H1 (cell line): Measurements from ENCODE around the gene KCNJ4. TPM values are rescaled to one million over a fixed set of nuclear protein-coding genes. Genes with fewer than 3 reads are reported as not detected.

Experiments
- CTCF ChIA-PET: fragments of 300-600 bp; sonication (Branson Sonifier 250); formaldehyde crosslinking; loops from one replicate; lab custom pipeline; 2021; ENCODE audit not compliant: partially characterized antibody; lab: Charles Lee
- POLR2A ChIA-PET: fragments of 300-600 bp; sonication (Branson Sonifier 250); formaldehyde crosslinking; loops from one replicate; lab custom pipeline; 2021; ENCODE audit warnings: inconsistent platforms; ENCODE audit not compliant: partially characterized antibody; lab: Charles Lee
- DNase-seq, 2 experiments: peaks; one replicate each; pipeline versions ENCODE4 v3.0.0 to v3.0.0-alpha.2; 2010 to 2022; ENCODE audit warnings: low spot score in 2 of 2, low read depth in 1 of 2, mixed read lengths in 1 of 2
- FAIRE-seq: peaks from 2 replicates; lab custom pipeline; 2011; peaks lifted over from hg19 to GRCh38; lab: Jason Lieb, UNC
- H2AFZ ChIP-seq: 2 replicates; pipeline ENCODE4 v1.8.1; 2012; ENCODE audit warnings: low read length, inconsistent platforms
- H2AK5ac ChIP-seq: 2 replicates; pipeline ENCODE4 v1.6.1; 2013; ENCODE audit warnings: low read depth, low read length
- H2BK120ac ChIP-seq: replicated peaks from 2 replicates; pipeline ENCODE3; 2013; ENCODE audit warnings: low read depth, low read length, inconsistent platforms
- H2BK12ac ChIP-seq: 2 replicates; pipeline ENCODE4 v1.6.1; 2013; ENCODE audit warnings: low read depth, low read length
- H2BK15ac ChIP-seq: 2 replicates; pipeline ENCODE4 v1.6.1; 2013; ENCODE audit warnings: low read length
- H2BK20ac ChIP-seq: 2 replicates; pipeline ENCODE4 v1.6.1; 2013; ENCODE audit warnings: low read length
- H2BK5ac ChIP-seq: 2 replicates; pipeline ENCODE4 v1.6.1; 2013; ENCODE audit warnings: low read depth, low read length
- H3K14ac ChIP-seq: 2 replicates; pipeline ENCODE4 v1.6.1; 2013; ENCODE audit warnings: inconsistent platforms; ENCODE audit not compliant: insufficient read length
- H3K18ac ChIP-seq: 2 replicates; pipeline ENCODE4 v1.6.1; 2013; ENCODE audit warnings: low read length; ENCODE audit errors: extremely low read depth
- H3K23ac ChIP-seq: 2 replicates; pipeline ENCODE4 v1.6.1; 2013; ENCODE audit warnings: inconsistent platforms; ENCODE audit not compliant: insufficient read length
- H3K23me2 ChIP-seq: 2 replicates; pipeline ENCODE4 v1.6.1; 2013; ENCODE audit warnings: low read depth, low read length
- H3K27ac ChIP-seq: 2 replicates; pipeline ENCODE4 v1.6.1; 2011; ENCODE audit warnings: low read depth, low read length, inconsistent platforms
- H3K27me3 ChIP-seq, 4 experiments: replicated peaks in 1 of 4; 1 replicate in 1 of 4; 2 replicates in 3 of 4; pipeline versions ENCODE4 v1.6.1 to v1.8.1; 2011 to 2013; ENCODE audit warnings: low read length in 3 of 4, mild to moderate bottlenecking in 3 of 4, inconsistent platforms in 2 of 4, mixed read lengths in 2 of 4, moderate library complexity in 1 of 4; ENCODE audit not compliant: control insufficient read depth in 3 of 4, insufficient read depth in 3 of 4; ENCODE audit errors: extremely low read depth in 1 of 4
- H3K36me3 ChIP-seq, 4 experiments: 2 replicates each; pipeline versions ENCODE4 v1.6.1 to v1.8.1; 2011 to 2013; ENCODE audit warnings: mild to moderate bottlenecking in 4 of 4, low read length in 3 of 4, moderate library complexity in 2 of 4, control low read depth in 1 of 4, inconsistent platforms in 1 of 4; ENCODE audit not compliant: insufficient read depth in 4 of 4, control insufficient read depth in 2 of 4
- H3K4ac ChIP-seq: replicated peaks from 2 replicates; pipeline ENCODE3; 2013; ENCODE audit warnings: low read length, low read depth, mixed read lengths, inconsistent platforms; ENCODE audit not compliant: insufficient read length
- H3K4me1 ChIP-seq, 4 experiments: replicated peaks in 1 of 4; 1 replicate in 1 of 4; 2 replicates in 3 of 4; pipeline versions ENCODE4 v1.6.1 to v1.8.1; 2011 to 2013; ENCODE audit warnings: low read length in 3 of 4, inconsistent platforms in 2 of 4, mixed read lengths in 1 of 4; ENCODE audit not compliant: insufficient read depth in 4 of 4, control insufficient read depth in 3 of 4
- H3K4me2 ChIP-seq, 2 experiments: 2 replicates each; pipeline versions ENCODE4 v1.6.1 to v1.8.1; 2011 to 2013; ENCODE audit warnings: low read depth in 2 of 2, low read length in 2 of 2, control low read depth in 1 of 2, inconsistent platforms in 1 of 2, mild to moderate bottlenecking in 1 of 2; ENCODE audit not compliant: insufficient read depth in 1 of 2
- H3K4me3 ChIP-seq, 4 experiments: fragments of 200-600, 300-600 bp in 1 of 4; sonication (generic), shearing (Covaris generic), sonication (Bioruptor Twin) in 1 of 4; 2 replicates each; pipeline versions ENCODE4 v1.5.1 to v1.8.1; 2011 to 2016; ENCODE audit warnings: low read length in 4 of 4, low read depth in 3 of 4, control low read depth in 2 of 4, inconsistent platforms in 2 of 4, mild to moderate bottlenecking in 2 of 4, mixed read lengths in 1 of 4, moderate library complexity in 1 of 4; ENCODE audit not compliant: insufficient read depth in 2 of 4; ENCODE audit errors: extremely low read depth in 1 of 4
- H3K56ac ChIP-seq: replicated peaks from 2 replicates; pipeline ENCODE3; 2013; ENCODE audit warnings: low read depth, mild to moderate bottlenecking, mixed read lengths, low read length, inconsistent platforms; ENCODE audit not compliant: insufficient read length
- H3K79me1 ChIP-seq: 2 replicates; pipeline ENCODE4 v1.6.1; 2013; ENCODE audit warnings: low read depth, low read length, control low read depth
- H3K79me2 ChIP-seq, 2 experiments: 2 replicates each; pipeline versions ENCODE4 v1.6.1 to v1.8.1; 2012 to 2013; ENCODE audit warnings: low read length in 2 of 2, mild to moderate bottlenecking in 2 of 2, inconsistent platforms in 1 of 2; ENCODE audit not compliant: insufficient read depth in 2 of 2, control insufficient read depth in 1 of 2
- H3K9ac ChIP-seq, 4 experiments: replicated peaks in 1 of 4; 1 replicate in 1 of 4; 2 replicates in 3 of 4; pipeline versions ENCODE4 v1.6.1 to v1.8.1; 2011 to 2013; ENCODE audit warnings: low read depth in 3 of 4, low read length in 3 of 4, control low read depth in 2 of 4, mild to moderate bottlenecking in 2 of 4, moderate library complexity in 2 of 4, inconsistent platforms in 1 of 4; ENCODE audit errors: extremely low read depth in 1 of 4
- H3K9me3 ChIP-seq, 2 experiments: 2 replicates each; pipeline versions ENCODE4 v1.6.1 to v1.8.1; 2012 to 2013; ENCODE audit warnings: mild to moderate bottlenecking in 2 of 2, moderate library complexity in 2 of 2, control low read depth in 1 of 2, inconsistent platforms in 1 of 2, low read depth in 1 of 2, low read length in 1 of 2, mixed read lengths in 1 of 2; ENCODE audit not compliant: insufficient read depth in 2 of 2
- H4K20me1 ChIP-seq, 2 experiments: replicated peaks in 1 of 2; 2 replicates each; pipeline versions ENCODE3 to v1.8.1; 2011 to 2013; ENCODE audit warnings: inconsistent platforms in 2 of 2, low read length in 2 of 2, mild to moderate bottlenecking in 1 of 2; ENCODE audit not compliant: insufficient read depth in 2 of 2, control insufficient read depth in 1 of 2
- H4K5ac ChIP-seq: 2 replicates; pipeline ENCODE4 v1.6.1; 2013; ENCODE audit warnings: low read length, low read depth, mixed read lengths, inconsistent platforms; ENCODE audit not compliant: insufficient read length
- H4K8ac ChIP-seq: 2 replicates; pipeline ENCODE4 v1.8.0; 2013; ENCODE audit warnings: mild to moderate bottlenecking, moderate library complexity, low read length, inconsistent platforms; ENCODE audit not compliant: insufficient read depth; ENCODE audit errors: extremely low read depth
- H4K91ac ChIP-seq: replicated peaks from 2 replicates; pipeline ENCODE3; 2013; ENCODE audit warnings: low read length, mixed read lengths, inconsistent platforms; ENCODE audit not compliant: insufficient read length
- BCL11A ChIP-seq, 2 experiments: IDR thresholded peaks; one replicate each; pipeline ENCODE4 v1.6.1; 2011; ENCODE audit warnings: low read depth in 2 of 2, low read length in 2 of 2, mild to moderate bottlenecking in 2 of 2
- CBX8 ChIP-seq: fragments of 300-800, 300-1000 bp; sonication (generic); IDR thresholded peaks from 2 replicates; pipeline ENCODE4 v1.7.1; 2016; ENCODE audit warnings: low read depth, low read length, borderline replicate concordance
- EGR1 ChIP-seq: IDR thresholded peaks from 2 replicates; pipeline ENCODE4 v1.6.1; 2011; ENCODE audit warnings: low read depth, low read length, borderline replicate concordance
- KDM4A ChIP-seq: IDR thresholded peaks from one replicate; pipeline ENCODE4 v1.7.1; 2012; ENCODE audit warnings: low read depth, mild to moderate bottlenecking, moderate library complexity, low read length, inconsistent platforms; ENCODE audit not compliant: severe bottlenecking
- MAFK ChIP-seq: IDR thresholded peaks from 2 replicates; pipeline ENCODE4 v1.6.1; 2012; ENCODE audit warnings: low read depth, mild to moderate bottlenecking, improper control_type of control experiment, low read length
- POLR2A ChIP-seq, 2 experiments: IDR thresholded peaks; 1 replicate in 1 of 2; 2 replicates in 1 of 2; pipeline ENCODE4 v1.6.1; 2011; ENCODE audit warnings: low read depth in 2 of 2, low read length in 2 of 2, mild to moderate bottlenecking in 2 of 2; ENCODE audit errors: control extremely low read depth in 1 of 2
- RBBP5 ChIP-seq: IDR thresholded peaks from 2 replicates; pipeline ENCODE4 v1.7.1; 2012; ENCODE audit warnings: low read depth, mild to moderate bottlenecking, inconsistent platforms, low read length, moderate library complexity, borderline replicate concordance
- RNF2 ChIP-seq: fragments of 200-900, 300-1000 bp; sonication (generic); IDR thresholded peaks from 2 replicates; pipeline ENCODE4 v1.7.1; 2016; ENCODE audit warnings: borderline replicate concordance, low read depth, mild to moderate bottlenecking, antibody characterized with exemption, low read length; ENCODE audit not compliant: poor library complexity, severe bottlenecking; ENCODE audit errors: missing control alignments
- SP1 ChIP-seq: IDR thresholded peaks from 2 replicates; pipeline ENCODE4 v1.6.1; 2011; ENCODE audit warnings: low read depth, low read length
- YY1 ChIP-seq: IDR thresholded peaks from 2 replicates; pipeline ENCODE4 v1.6.1; 2011; ENCODE audit warnings: low read depth, mild to moderate bottlenecking, low read length
- ZNF274 ChIP-seq: IDR thresholded peaks from 2 replicates; pipeline ENCODE4 v1.7.0; 2012; ENCODE audit warnings: low read length, borderline replicate concordance; ENCODE audit errors: extremely low read depth
- WGBS, 2 experiments: shearing (Covaris generic) in 1 of 2; methylation state at CpG; one replicate each; pipeline versions ENCODE4 v1.1.6 to v1.1.7; 2013 to 2015; ENCODE audit warnings: low lambda C conversion rate in 2 of 2, mixed read lengths in 2 of 2, inconsistent platforms in 1 of 2, low coverage in 1 of 2, missing lambda C conversion rate in 1 of 2; ENCODE audit not compliant: insufficient replicate concordance in 2 of 2, insufficient coverage in 1 of 2, insufficient read length in 1 of 2; ENCODE audit errors: extremely low coverage in 1 of 2, missing lambda C conversion rate in 1 of 2; 5-methylcytosine and 5-hydroxymethylcytosine counted together
- polyA plus RNA-seq, 7 experiments: library from polyadenylated mRNA; depleted of rRNA in 3 of 7; stranded (reverse) in 5 of 7; unstranded in 2 of 7; fragments of >200 nt in 5 of 7; fragments of 200-250 nt in 2 of 7; gene quantifications; 1 replicate in 5 of 7; 2 replicates in 1 of 7; 4 replicates in 1 of 7; pipeline versions ENCODE4 v1.2.1 to v1.2.3, GENCODE V29; 2011 to 2013; ENCODE audit warnings: missing spikeins in 2 of 7, mixed read lengths in 2 of 7
- total RNA-seq: library from RNA; stranded (reverse); fragmentation: NEBNext Ultra II Directional; extraction: Animal tissue kit (Norgen Biotek cat#: 25700); gene quantifications from 2 replicates; pipeline ENCODE4 v1.2.1, GENCODE V29; 2021
- TF ChIP-seq, protein P1 (sequence below), 3 experiments: IDR thresholded peaks; 1 replicate in 2 of 3; 2 replicates in 1 of 3; pipeline versions ENCODE4 v1.5.1 to v1.6.1; 2011; ENCODE audit warnings: low read length in 3 of 3, mild to moderate bottlenecking in 3 of 3, inconsistent platforms in 2 of 3, low read depth in 1 of 3, moderate library complexity in 1 of 3; ENCODE audit not compliant: insufficient read depth in 1 of 3; ENCODE audit errors: control extremely low read depth in 1 of 3

Gene KCNJ4
- total and polyA plus RNA-seq, 2 of the 8 experiments (the other 6 are each of a cell fraction or from before 2014, with no cell fraction given) = 1.4 to 2.2 TPM

DNA sequence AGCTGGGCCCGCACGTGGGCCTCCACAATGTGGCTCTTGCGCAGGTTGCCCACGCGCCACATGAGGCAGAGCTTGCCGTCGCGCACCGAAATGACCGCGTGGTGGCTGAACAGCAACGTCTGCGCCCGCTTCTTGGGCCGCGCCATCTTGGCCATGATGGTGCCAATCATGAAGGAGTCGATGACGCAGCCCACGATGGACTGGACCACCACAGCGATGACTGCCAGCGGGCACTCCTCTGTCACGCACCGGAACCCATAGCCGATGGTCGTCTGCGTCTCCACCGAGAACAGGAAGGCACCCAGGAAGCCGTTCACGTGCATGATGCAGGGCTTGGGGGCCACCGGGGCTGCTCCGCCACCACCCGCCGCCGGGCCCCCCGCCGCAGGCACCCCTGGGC lies 27.5 kb downstream of the KCNJ4 start:
- no peak overlapping the region for H3K4me2 ChIP-seq
- no peak overlapping the region for H4K8ac ChIP-seq
- TF ChIP-seq EGR1 = no peak
- no peak for TF ChIP-seq KDM4A
- no peak for TF ChIP-seq RNF2
- TF ChIP-seq POLR2A (IDR thresholded peaks at IDR 0.05; ENCODE audit: control extremely low read depth in 1 of 2, low read depth in 2 of 2, low read length in 2 of 2) = no peak
- no peak for TF ChIP-seq RBBP5
- no peak for TF ChIP-seq MAFK
- TF ChIP-seq, protein P1, sequence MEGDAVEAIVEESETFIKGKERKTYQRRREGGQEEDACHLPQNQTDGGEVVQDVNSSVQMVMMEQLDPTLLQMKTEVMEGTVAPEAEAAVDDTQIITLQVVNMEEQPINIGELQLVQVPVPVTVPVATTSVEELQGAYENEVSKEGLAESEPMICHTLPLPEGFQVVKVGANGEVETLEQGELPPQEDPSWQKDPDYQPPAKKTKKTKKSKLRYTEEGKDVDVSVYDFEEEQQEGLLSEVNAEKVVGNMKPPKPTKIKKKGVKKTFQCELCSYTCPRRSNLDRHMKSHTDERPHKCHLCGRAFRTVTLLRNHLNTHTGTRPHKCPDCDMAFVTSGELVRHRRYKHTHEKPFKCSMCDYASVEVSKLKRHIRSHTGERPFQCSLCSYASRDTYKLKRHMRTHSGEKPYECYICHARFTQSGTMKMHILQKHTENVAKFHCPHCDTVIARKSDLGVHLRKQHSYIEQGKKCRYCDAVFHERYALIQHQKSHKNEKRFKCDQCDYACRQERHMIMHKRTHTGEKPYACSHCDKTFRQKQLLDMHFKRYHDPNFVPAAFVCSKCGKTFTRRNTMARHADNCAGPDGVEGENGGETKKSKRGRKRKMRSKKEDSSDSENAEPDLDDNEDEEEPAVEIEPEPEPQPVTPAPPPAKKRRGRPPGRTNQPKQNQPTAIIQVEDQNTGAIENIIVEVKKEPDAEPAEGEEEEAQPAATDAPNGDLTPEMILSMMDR (IDR thresholded peaks at IDR 0.05; ENCODE audit: control extremely low read depth in 1 of 3, insufficient read depth in 1 of 3, low read depth in 1 of 3, low read length in 3 of 3) = no peak
- TF ChIP-seq YY1 = no peak
- no peak for TF ChIP-seq CBX8
- TF ChIP-seq BCL11A (IDR thresholded peaks at IDR 0.05; ENCODE audit: low read depth in 2 of 2, low read length in 2 of 2) = no peak
- no peak for TF ChIP-seq ZNF274
- TF ChIP-seq SP1 = no peak

More for the DNA sequence above, 27.5 kb downstream of the KCNJ4 start:
- Histone ChIP-seq H3K4me1 (peaks cover 3 to 18% (median 10%) of the 10 kb centered on the region in 4 experiments; a peak in 6 of 7 replicates), H4K20me1 (no peaks in the 10 kb centered on the region), H3K18ac (no peak overlapping the region), H3K27ac (no peak overlapping the region), H3K23me2 (0 out of 2 replicates have a peak, but pooled peaks cover 2% of the 10 kb centered on the region), H3K9ac (no peak overlapping the region), H3K79me1 (no peaks in the 10 kb centered on the region), H2AFZ (no peak overlapping the region), H3K9me3 (no peaks in the 10 kb centered on the region), H2BK12ac (no peak overlapping the region), H3K4me3 (no peak overlapping the region), H3K27me3 (no peaks in the 10 kb centered on the region), H2AK5ac (no peak overlapping the region), H3K23ac (no peak overlapping the region), H3K79me2 (no peaks in the 10 kb centered on the region), H3K56ac (no peak overlapping the region), H4K5ac (no peak overlapping the region), H2BK120ac (no peak overlapping the region), H2BK5ac (no peak overlapping the region), H3K14ac (no peak overlapping the region), H2BK15ac (no peak overlapping the region), H4K91ac (no peak overlapping the region), H3K36me3 (no peaks in the 10 kb centered on the region), H3K4ac (no peak overlapping the region), H2BK20ac (no peak overlapping the region)
- CTCF ChIA-PET = interaction anchor here (0.8 to 2.0 kb wide), 4 partner anchors 8 to 71 kb away, joined by 3 to 7 read pairs (median 3); no protein-coding TSS in a partner anchor
- WGBS, 2 experiments = 94% methylated on average over 36 of the region's 36 CpGs; no CpG with 5 or more reads in 1 of the 2 experiments
- FAIRE-seq = no peak
- no peak for DNase-seq
- POLR2A ChIA-PET = interaction anchor here (1.1 to 1.2 kb wide), 2 partner anchors 9 to 54 kb away, joined by 3 to 4 read pairs; no protein-coding TSS in a partner anchor
